Uterus (tissue), 4 donors: Measurements from ENCODE around the gene C2orf92. TPM values are rescaled to one million over a fixed set of nuclear protein-coding genes. Genes with fewer than 3 reads are reported as not detected.

Experiments used
- DNase-seq, 2 donors: peaks; one replicate each; pipeline ENCODE4 v3.0.0-alpha.2; 2019 to 2020
- H3K27ac ChIP-seq, 2 donors: fragments of 200-600 bp; sonication (generic); 1 replicate in 1 of 2; 2 replicates in 1 of 2; pipeline ENCODE4 v1.5.1; 2016 to 2018
- H3K27me3 ChIP-seq, 2 donors: fragments of 200-600 bp; sonication (generic); one replicate each; pipeline ENCODE4 v1.5.1; 2018 to 2019; ENCODE audit warnings: control low read depth in 1 of 2
- H3K36me3 ChIP-seq, 2 donors: fragments of 200-600 bp; sonication (generic); one replicate each; pipeline ENCODE4 v1.5.1; 2019; ENCODE audit warnings: control low read depth in 1 of 2
- H3K4me1 ChIP-seq, 2 donors: fragments of 200-600 bp; sonication (generic); one replicate each; pipeline ENCODE4 v1.5.1; 2018 to 2019; ENCODE audit warnings: control low read depth in 1 of 2
- H3K4me3 ChIP-seq, 2 donors: fragments of 200-600 bp; sonication (generic); 1 replicate in 1 of 2; 2 replicates in 1 of 2; pipeline ENCODE4 v1.5.1; 2018 to 2019; ENCODE audit warnings: mild to moderate bottlenecking in 1 of 2
- H3K9me3 ChIP-seq, 2 donors: fragments of 200-600 bp; sonication (generic); one replicate each; pipeline ENCODE4 v1.5.1; 2019; ENCODE audit warnings: control low read depth in 1 of 2
- CTCF ChIP-seq, 4 experiments: fragments of 200-600 bp in 2 of 4; fragments of 450-650 bp in 2 of 4; sonication (generic) in 2 of 4; IDR thresholded peaks; one replicate each; pipeline ENCODE4 v1.5.1; 2016 to 2019; ENCODE audit warnings: antibody characterized with exemption in 4 of 4, mild to moderate bottlenecking in 2 of 4, moderate library complexity in 1 of 4
- POLR2A ChIP-seq, 2 donors: fragments of 450-650 bp; IDR thresholded peaks; one replicate each; pipeline ENCODE4 v1.6.1; 2016; ENCODE audit warnings: antibody characterized with exemption in 2 of 2, mild to moderate bottlenecking in 1 of 2, moderate library complexity in 1 of 2
- intact Hi-C: fragments of 100-400 bp; cut with DNase I; formaldehyde crosslinking; loops from one replicate; pipeline ENCODE4 v1.15.1; 2023; ENCODE audit warnings: low total_unique reads
- total RNA-seq, 4 donors: library from RNA; depleted of rRNA in 3 of 4; stranded (reverse); fragments of >200 nt in 3 of 4; gene quantifications; one replicate each; pipeline versions ENCODE4 v1.1.0 to v1.2.4, GENCODE V29; 2014 to 2023
- donor health status: DM: yes; HTN: yes; CAD: no.

The C2orf92 gene
- total RNA-seq, 4 donors from 2014 or later, result 5.4 to 17.9 (median 14.0) TPM

GRCh38 chr2:97733341-97734035 lies 64.0 kb downstream of the C2orf92 start:
- Histone ChIP-seq H3K27me3 (no peaks in the 10 kb centered on the region), H3K4me1 (no peaks in the 10 kb centered on the region), H3K27ac (no peak overlapping the region), H3K9me3 (peaks cover 0 to 4% of the 10 kb centered on the region in 2 donors), H3K36me3 (no peaks in the 10 kb centered on the region), H3K4me3 (no peak overlapping the region)
- TF ChIP-seq POLR2A (IDR thresholded peaks at IDR 0.05), result no peak
- no peak for TF ChIP-seq CTCF (IDR thresholded peaks at IDR 0.05)
- no peak for DNase-seq
- intact Hi-C loops, result no loop called here

GRCh38 chr2:97734061-97735051 lies 64.8 kb downstream of the C2orf92 start:
- DNase-seq, result no peak
- no peaks in the 10 kb centered on the region for H3K36me3 ChIP-seq
- H3K27ac ChIP-seq, result no peak overlapping the region
- no peaks in the 10 kb centered on the region for H3K27me3 ChIP-seq
- no peak overlapping the region for H3K4me3 ChIP-seq
- H3K9me3 ChIP-seq, result peaks cover 0 to 4% of the 10 kb centered on the region in 2 donors
- intact Hi-C loops, result no loop called here
- no peaks in the 10 kb centered on the region for H3K4me1 ChIP-seq
- no peak for TF ChIP-seq POLR2A (IDR thresholded peaks at IDR 0.05)
- TF ChIP-seq CTCF (IDR thresholded peaks at IDR 0.05), result no peak

- intact Hi-C loops, result no loop called here
- H3K36me3 ChIP-seq, result no peaks in the 10 kb centered on the region
- no peak overlapping the region for H3K27ac ChIP-seq
- H3K27me3 ChIP-seq, result no peaks in the 10 kb centered on the region
- no peak for DNase-seq
- TF ChIP-seq POLR2A (IDR thresholded peaks at IDR 0.05) (no peak), CTCF (IDR thresholded peaks at IDR 0.05) (no peak)
- no peaks in the 10 kb centered on the region for H3K4me1 ChIP-seq
- H3K4me3 ChIP-seq, result no peak overlapping the region
- H3K9me3 ChIP-seq, result peaks cover 0 to 3% of the 10 kb centered on the region in 2 donors
Observed at GRCh38 chr2:97735161-97735561, 65.6 kb downstream of the C2orf92 start.

- Histone ChIP-seq H3K27me3 (no peaks in the 10 kb centered on the region), H3K36me3 (no peaks in the 10 kb centered on the region), H3K9me3 (no peaks in the 10 kb centered on the region), H3K4me1 (no peaks in the 10 kb centered on the region), H3K4me3 (no peak overlapping the region), H3K27ac (no peak overlapping the region)
- TF ChIP-seq CTCF (IDR thresholded peaks at IDR 0.05) (no peak), POLR2A (IDR thresholded peaks at IDR 0.05) (no peak)
- DNase-seq, result no peak
- intact Hi-C loops, result no loop called here
Observed at GRCh38 chr2:97736185-97736584, 66.7 kb downstream of the C2orf92 start.
